Naive B cell (primary cell): ENCODE results near the gene SKIL. TPM values are rescaled to one million over a fixed set of nuclear protein-coding genes. Genes with fewer than 3 reads are reported as not detected.
A peak's percentile ranks its signal among the peaks of the same experiment; 100 is the strongest.
"Not testable (repeated sequence)": the region's sequence is repeated elsewhere in the genome, so short reads cannot be mapped to it uniquely, and the experiment has no call there.

ENCODE experiments used
- ATAC-seq, 2 donors: fragments of 150-1000 bp; cut with Tn5 transposase; 2 replicates each; pipeline ENCODE4 v1.10.0; 2021; ENCODE audit warnings: low read depth in 2 of 2, mild to moderate bottlenecking in 2 of 2, moderate library complexity in 2 of 2
- DNase-seq: peaks from one replicate; pipeline ENCODE4 v3.0.0; 2022
- H3K27ac Mint-ChIP-seq, 6 donors: one replicate each; pipeline ENCODE4 v1.8.0; 2020 to 2022; ENCODE audit warnings: mild to moderate bottlenecking in 6 of 6, mixed read lengths in 6 of 6, moderate library complexity in 5 of 6, inconsistent platforms in 2 of 6
- H3K27me3 Mint-ChIP-seq, 3 donors: one replicate each; pipeline ENCODE4 v1.8.0; 2021 to 2022; ENCODE audit warnings: mixed read lengths in 3 of 3, mild to moderate bottlenecking in 1 of 3
- H3K36me3 Mint-ChIP-seq, 2 donors: one replicate each; pipeline ENCODE4 v1.8.0; 2020 to 2022; ENCODE audit warnings: mixed read lengths in 2 of 2, inconsistent platforms in 1 of 2, mild to moderate bottlenecking in 1 of 2
- H3K4me1 Mint-ChIP-seq, 3 donors: one replicate each; pipeline ENCODE4 v1.8.0; 2020 to 2022; ENCODE audit warnings: mixed read lengths in 3 of 3, inconsistent platforms in 1 of 3, mild to moderate bottlenecking in 1 of 3, moderate library complexity in 1 of 3
- H3K4me3 Mint-ChIP-seq, 8 donors: one replicate each; pipeline ENCODE4 v1.8.0; 2020 to 2022; ENCODE audit warnings: mild to moderate bottlenecking in 8 of 8, mixed read lengths in 8 of 8, moderate library complexity in 8 of 8, inconsistent platforms in 2 of 8
- H3K9me3 Mint-ChIP-seq, 7 donors: one replicate each; pipeline ENCODE4 v1.8.0; 2020 to 2022; ENCODE audit warnings: mixed read lengths in 7 of 7, mild to moderate bottlenecking in 5 of 7, inconsistent platforms in 2 of 7, moderate library complexity in 1 of 7
- polyA plus RNA-seq, 6 donors: library from polyadenylated mRNA; unstranded; fragments of 300-500 nt; fragmentation: Illumina TruSeq; gene quantifications; one replicate each; pipeline ENCODE4 v1.2.3, GENCODE V29; 2021; ENCODE audit warnings: low read depth in 6 of 6

The SKIL gene
- polyA plus RNA-seq, 6 donors from 2014 or later, result 12.3 to 28.5 (median 25.2) TPM

GRCh38 chr3:170337420-170337819 lies 20.1 kb upstream of the SKIL start:
- Mint-ChIP-seq H3K27me3 (no peaks in the 10 kb centered on the region), H3K36me3 (no peaks in the 10 kb centered on the region), H3K4me3 (no peak overlapping the region), H3K4me1 (peaks cover 0 to 3% (median 3%) of the 10 kb centered on the region in 3 donors), H3K9me3 (peaks cover 0 to 14% (median 6%) of the 10 kb centered on the region in 7 donors), H3K27ac (no peak overlapping the region)
- ATAC-seq (no peak), DNase-seq (no peak)

DNA sequence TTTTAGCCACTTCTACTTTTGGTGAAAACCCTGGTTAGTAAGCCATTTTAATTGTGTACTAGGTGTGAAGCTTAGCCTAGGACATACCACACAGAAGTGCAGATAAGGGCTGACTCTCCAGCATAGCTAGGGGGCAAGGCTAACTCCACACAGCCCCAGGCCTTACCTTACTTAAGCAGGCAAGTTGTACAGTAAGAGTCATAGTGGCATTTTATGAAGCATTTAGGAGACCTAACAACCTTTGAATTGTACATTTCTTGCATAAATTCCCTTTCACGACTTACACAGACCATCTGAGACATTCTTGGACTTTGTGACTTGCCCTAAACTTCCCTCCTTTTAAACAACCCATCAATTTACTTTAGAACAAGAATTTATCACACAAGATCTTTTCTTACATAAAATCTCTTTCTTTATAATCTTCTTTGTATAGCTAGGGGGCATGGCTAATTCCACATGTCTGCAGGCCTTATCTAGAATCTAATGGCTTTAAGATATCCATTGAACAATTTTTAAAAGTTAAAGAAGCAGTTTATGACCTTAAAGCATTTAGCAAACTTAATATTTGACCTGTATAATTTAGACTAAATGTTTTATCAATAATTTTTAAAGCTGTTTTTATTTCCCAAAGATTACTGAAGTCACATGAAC lies 18.7 kb upstream of the SKIL start:
- Mint-ChIP-seq H3K9me3 (peaks cover 0 to 14% (median 6%) of the 10 kb centered on the region in 7 donors), H3K4me1 (peaks cover 0 to 3% (median 2%) of the 10 kb centered on the region in 3 donors), H3K4me3 (no peak overlapping the region), H3K36me3 (no peaks in the 10 kb centered on the region), H3K27me3 (no peaks in the 10 kb centered on the region), H3K27ac (no peak overlapping the region)
- ATAC-seq (no peak), DNase-seq (no peak)

DNA sequence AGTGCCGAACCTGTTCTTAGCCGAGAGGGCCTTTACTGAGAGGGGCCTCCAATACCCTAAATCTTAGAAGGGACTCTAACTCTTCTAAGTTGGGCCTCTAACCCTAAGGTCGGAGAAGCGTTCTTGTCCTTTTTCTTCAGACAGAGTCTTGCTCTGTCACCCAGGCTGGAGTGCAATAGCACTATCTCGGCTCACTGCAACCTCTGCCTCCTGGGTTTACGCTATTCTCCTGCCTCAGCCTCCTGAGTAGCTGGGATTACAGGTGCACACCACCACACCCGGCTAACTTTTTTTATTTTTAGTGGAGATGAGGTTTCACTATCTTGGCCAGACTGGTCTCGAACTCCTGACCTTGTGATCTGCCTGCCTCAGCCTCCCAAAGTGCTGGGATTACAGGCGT lies 15.2 kb upstream of the SKIL start:
- Mint-ChIP-seq H3K9me3 (peaks cover 0 to 13% (median 6%) of the 10 kb centered on the region in 7 donors), H3K27ac (peak overlapping the region in 2 of 6 donors; percentile 47 to 61), H3K4me1 (peaks cover 4 to 12% (median 11%) of the 10 kb centered on the region in 3 donors)
- not testable (repeated sequence) for ATAC-seq, H3K36me3 Mint-ChIP-seq, H3K27me3 Mint-ChIP-seq, DNase-seq, H3K4me3 Mint-ChIP-seq

DNA sequence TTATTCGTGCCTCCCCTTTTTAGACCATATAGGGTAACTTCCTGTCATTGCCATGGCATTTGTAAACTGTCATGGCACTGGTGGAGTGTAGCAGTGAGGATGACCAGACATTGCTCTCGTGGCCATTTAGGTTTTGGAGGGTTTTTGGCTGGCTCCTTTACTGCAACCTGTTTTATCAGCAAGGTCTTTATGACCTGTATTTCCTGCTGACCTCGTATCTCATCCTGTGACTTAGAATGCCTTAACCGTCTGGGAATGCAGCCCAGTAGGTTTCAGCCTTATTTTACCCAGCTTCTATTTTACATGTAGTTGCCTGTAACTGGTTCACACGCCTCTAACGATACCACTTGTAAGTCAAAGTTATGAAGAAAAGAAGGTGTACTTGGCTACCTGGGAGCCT lies 13.7 kb upstream of the SKIL start:
- ATAC-seq, H3K27me3 Mint-ChIP-seq, H3K36me3 Mint-ChIP-seq, H3K9me3 Mint-ChIP-seq, DNase-seq, H3K4me3 Mint-ChIP-seq: not testable (repeated sequence)
- H3K4me1 Mint-ChIP-seq, result peaks cover 20 to 28% (median 23%) of the 10 kb centered on the region in 3 donors
- H3K27ac Mint-ChIP-seq, result peak overlapping the region in 3 of 6 donors; percentile 32 to 70 (median 49)

DNA sequence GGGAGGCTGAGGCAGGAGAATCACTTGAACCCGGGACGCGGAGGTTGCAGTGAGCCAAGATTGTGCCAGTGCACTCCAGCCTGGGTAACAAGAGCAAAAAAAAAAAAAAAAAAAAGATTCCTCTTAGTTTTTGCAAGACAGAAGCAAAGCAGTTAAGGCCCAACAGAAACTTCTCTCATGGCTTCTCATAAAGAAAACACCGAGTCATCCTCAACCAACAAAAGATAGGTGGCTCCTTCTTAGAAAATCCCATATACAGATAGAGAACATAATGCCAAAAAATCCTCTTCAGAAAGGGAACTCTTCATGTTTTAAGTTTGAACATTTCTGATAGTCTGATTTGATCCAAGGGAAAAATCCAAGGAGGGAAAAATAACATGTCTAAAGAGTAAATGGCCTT lies 12.5 kb upstream of the SKIL start:
- H3K9me3 Mint-ChIP-seq, result no peaks in the 10 kb centered on the region
- DNase-seq, result no peak
- no peaks in the 10 kb centered on the region for H3K27me3 Mint-ChIP-seq
- H3K4me1 Mint-ChIP-seq, result peaks cover 26 to 39% (median 29%) of the 10 kb centered on the region in 3 donors
- H3K27ac Mint-ChIP-seq, result peak overlapping the region in 3 of 6 donors; percentile 12 to 85 (median 59)
- H3K4me3 Mint-ChIP-seq, result no peak overlapping the region
- H3K36me3 Mint-ChIP-seq, result no peaks in the 10 kb centered on the region
- no peak for ATAC-seq

DNA sequence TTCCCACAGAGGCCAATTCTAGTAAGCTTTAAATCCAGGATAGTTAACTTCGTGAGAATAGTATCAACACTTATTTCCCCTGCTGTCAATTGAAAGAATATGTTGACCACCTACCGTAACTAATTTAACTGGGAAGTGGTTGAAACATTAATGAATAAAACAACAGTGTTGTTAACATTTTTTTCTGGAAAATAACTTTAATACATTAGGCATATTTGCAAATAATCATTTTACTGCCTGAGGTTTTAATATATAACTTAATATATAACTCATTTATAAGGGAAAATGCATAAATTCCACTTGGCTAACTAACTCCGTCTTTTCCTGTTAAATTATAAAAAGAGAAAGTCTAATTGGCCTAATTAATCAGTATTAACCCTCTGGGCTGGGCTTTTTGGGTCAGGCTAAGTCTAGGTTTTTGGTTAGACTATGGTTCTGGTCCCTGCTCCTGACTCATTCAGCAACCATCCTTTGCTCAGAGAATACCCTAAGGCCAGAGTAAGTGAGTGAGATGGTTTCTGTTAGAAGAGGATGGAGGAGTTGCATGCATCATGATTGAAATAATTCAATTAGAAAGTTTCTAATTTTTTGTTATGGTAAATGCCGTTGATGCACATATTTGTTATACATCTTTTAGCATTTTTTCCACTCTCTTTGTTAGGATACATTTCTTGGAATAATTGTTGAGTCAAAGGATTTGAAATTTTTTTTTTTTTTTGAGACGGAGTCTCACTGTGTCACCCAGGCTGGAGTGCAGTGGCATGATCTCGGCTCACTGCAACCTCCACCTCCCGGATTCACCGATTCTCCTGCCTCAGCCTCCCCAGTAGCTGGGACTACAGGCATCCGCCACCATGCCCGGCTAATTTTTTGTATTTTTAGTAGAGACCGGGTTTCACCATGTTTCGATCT lies 10.8 kb upstream of the SKIL start:
- Mint-ChIP-seq H3K27ac (peak overlapping the region in 3 of 6 donors; percentile 17 to 100 (median 35)), H3K36me3 (no peaks in the 10 kb centered on the region), H3K9me3 (no peaks in the 10 kb centered on the region), H3K4me1 (peaks cover 37 to 56% (median 47%) of the 10 kb centered on the region in 3 donors), H3K4me3 (peak overlapping the region in 1 of 8 donors; percentile 15), H3K27me3 (no peaks in the 10 kb centered on the region)
- no peak for DNase-seq
- ATAC-seq, result no peak

GRCh38 chr3:170350515-170351413 lies 6.8 kb upstream of the SKIL start:
- no peaks in the 10 kb centered on the region for H3K9me3 Mint-ChIP-seq
- peak overlapping the region; percentile 92 to 100 (median 96) for H3K27ac Mint-ChIP-seq
- H3K4me3 Mint-ChIP-seq, result peak overlapping the region; percentile 73 to 88 (median 84)
- H3K27me3 Mint-ChIP-seq, result no peaks in the 10 kb centered on the region
- H3K36me3 Mint-ChIP-seq, result no peaks in the 10 kb centered on the region
- ATAC-seq (peak; percentile 35 to 46), DNase-seq (peak; percentile 58)
- H3K4me1 Mint-ChIP-seq, result peaks cover 45 to 85% (median 74%) of the 10 kb centered on the region in 3 donors

DNA sequence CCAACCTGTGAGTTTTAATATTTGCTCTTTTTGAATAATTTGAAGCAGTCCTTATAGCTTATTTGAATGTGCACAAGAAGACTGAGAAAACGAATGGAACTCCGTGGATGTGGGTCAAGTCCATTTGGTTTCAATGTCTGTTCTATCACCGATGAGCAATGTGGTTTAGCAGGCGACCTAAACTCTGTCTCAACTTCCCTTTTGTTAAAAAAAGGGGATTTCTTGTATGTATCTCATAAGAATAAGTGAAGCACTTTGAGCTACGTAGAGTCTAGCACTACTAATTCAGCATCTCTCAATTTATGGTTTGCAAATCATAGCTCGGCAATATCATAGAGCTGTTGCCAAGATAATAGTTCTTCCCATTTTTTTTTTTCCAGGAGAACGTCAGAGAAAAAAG lies 4.6 kb upstream of the SKIL start:
- Mint-ChIP-seq H3K27me3 (no peaks in the 10 kb centered on the region), H3K4me3 (peak overlapping the region in 7 of 8 donors; percentile 5 to 87 (median 56)), H3K4me1 (peaks cover 49 to 82% (median 82%) of the 10 kb centered on the region in 3 donors), H3K27ac (peak overlapping the region in 5 of 6 donors; percentile 96 to 100 (median 99)), H3K36me3 (peaks cover 0 to 8% of the 10 kb centered on the region in 2 donors), H3K9me3 (no peaks in the 10 kb centered on the region)
- peak; percentile 24 to 30 for ATAC-seq
- peak; percentile 78 for DNase-seq

DNA sequence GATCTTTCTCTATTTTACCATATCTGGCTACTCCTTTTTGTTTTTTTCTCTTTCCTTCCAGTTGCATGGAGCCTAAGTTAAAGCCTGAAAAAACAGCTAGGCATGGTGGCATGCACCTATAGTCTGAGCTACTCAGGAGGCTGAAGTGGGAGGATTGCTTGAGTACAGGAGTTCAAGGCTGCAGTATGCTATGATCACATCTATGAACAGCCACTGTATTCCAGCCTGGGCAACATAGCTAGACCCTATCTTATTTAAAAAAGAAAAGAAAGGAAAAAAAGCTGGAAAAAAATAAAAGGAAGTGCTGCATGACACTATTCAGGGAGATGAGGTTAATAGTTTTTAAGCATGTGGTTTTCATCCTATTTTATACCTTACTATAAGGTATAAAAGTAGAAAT lies 4.0 kb upstream of the SKIL start:
- H3K27ac Mint-ChIP-seq, result peak overlapping the region; percentile 96 to 100 (median 99)

DNA sequence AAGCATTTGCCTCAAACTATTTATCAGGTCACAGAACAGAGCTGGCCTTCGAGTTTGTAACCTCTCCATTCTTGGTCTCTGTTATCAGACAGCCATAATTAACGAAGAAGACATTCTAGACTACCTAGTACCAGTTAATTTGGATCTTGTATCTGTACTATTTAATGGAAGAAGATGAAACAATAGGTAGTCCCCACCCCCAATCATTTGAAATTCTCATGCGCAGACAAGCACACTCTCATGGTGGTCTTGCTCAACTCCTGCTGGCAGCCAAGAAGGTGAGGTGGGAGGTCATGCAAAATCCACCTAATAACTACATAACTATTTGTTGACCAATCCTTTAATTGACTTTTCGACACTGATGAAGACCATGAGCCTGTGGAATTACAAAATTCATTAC lies 2.8 kb upstream of the SKIL start:
- no peak for DNase-seq
- peaks cover 54 to 79% (median 75%) of the 10 kb centered on the region in 3 donors for H3K4me1 Mint-ChIP-seq
- ATAC-seq, result no peak
- H3K4me3 Mint-ChIP-seq, result peak overlapping the region in 4 of 8 donors; percentile 1 to 82 (median 18)
- no peaks in the 10 kb centered on the region for H3K27me3 Mint-ChIP-seq
- H3K36me3 Mint-ChIP-seq, result peaks cover 0 to 8% of the 10 kb centered on the region in 2 donors
- H3K27ac Mint-ChIP-seq, result peak overlapping the region; percentile 59 to 100 (median 99)
- H3K9me3 Mint-ChIP-seq, result no peaks in the 10 kb centered on the region

More for the DNA sequence above, 4.0 kb upstream of the SKIL start:
- no peaks in the 10 kb centered on the region for H3K9me3 Mint-ChIP-seq
- DNase-seq (no peak), ATAC-seq (no peak)
- H3K36me3 Mint-ChIP-seq, result peaks cover 0 to 8% of the 10 kb centered on the region in 2 donors
- H3K4me1 Mint-ChIP-seq, result peaks cover 49 to 82% (median 79%) of the 10 kb centered on the region in 3 donors
- H3K27me3 Mint-ChIP-seq, result no peaks in the 10 kb centered on the region
- peak overlapping the region in 5 of 8 donors; percentile 40 to 76 (median 64) for H3K4me3 Mint-ChIP-seq

GRCh38 chr3:170355738-170356595 lies 1.5 kb upstream of the SKIL start:
- peak overlapping the region; percentile 82 to 96 (median 88) for H3K4me3 Mint-ChIP-seq
- H3K27me3 Mint-ChIP-seq, result no peaks in the 10 kb centered on the region
- H3K9me3 Mint-ChIP-seq, result no peaks in the 10 kb centered on the region
- DNase-seq (peak; percentile 84), ATAC-seq (peak; percentile 29 to 34)
- H3K27ac Mint-ChIP-seq, result peak overlapping the region; percentile 99 to 100 (median 99)
- H3K4me1 Mint-ChIP-seq, result peaks cover 50 to 72% (median 71%) of the 10 kb centered on the region in 3 donors
- peaks cover 10 to 12% of the 10 kb centered on the region in 2 donors for H3K36me3 Mint-ChIP-seq
